HK-2 (cell line): ENCODE measurements around the gene ABI3BP.

Experiments used
- DNase-seq: peaks from one replicate; pipeline ENCODE4 v3.0.0-alpha.2; 2018; ENCODE audit not compliant: unreplicated experiment

The ABI3BP gene

GRCh38 chr3:100984308-100984707 is 8.9 kb downstream of the ABI3BP start:
- DNase-seq, result no peak

GRCh38 chr3:100982710-100983109 is 10.5 kb downstream of the ABI3BP start:
- DNase-seq, result no peak

- DNase-seq, result no peak
These were observed 11.9 kb downstream of the ABI3BP start for GRCh38 chr3:100981164-100981911.

- DNase-seq, result no peak
These were observed 15.1 kb downstream of the ABI3BP start for GRCh38 chr3:100978011-100978659.

- DNase-seq, result no peak
These were observed 16.6 kb downstream of the ABI3BP start for GRCh38 chr3:100976611-100977010.

GRCh38 chr3:100975714-100976113 is 17.5 kb downstream of the ABI3BP start:
- no peak for DNase-seq

GRCh38 chr3:100973594-100973993 is 19.6 kb downstream of the ABI3BP start:
- no peak for DNase-seq

- no peak for DNase-seq
These were observed 20.4 kb downstream of the ABI3BP start for GRCh38 chr3:100972867-100973266.

GRCh38 chr3:100972301-100972844 is 20.8 kb downstream of the ABI3BP start:
- no peak for DNase-seq

- DNase-seq, result no peak
These were observed 21.4 kb downstream of the ABI3BP start for GRCh38 chr3:100971798-100972197.

- DNase-seq, result no peak
These were observed 22.7 kb downstream of the ABI3BP start for GRCh38 chr3:100970477-100970990.

GRCh38 chr3:100968932-100969906 is 24.0 kb downstream of the ABI3BP start:
- DNase-seq, result no peak

GRCh38 chr3:100966807-100967206 is 26.4 kb downstream of the ABI3BP start:
- no peak for DNase-seq

GRCh38 chr3:100966049-100966491 is 27.2 kb downstream of the ABI3BP start:
- DNase-seq, result no peak

GRCh38 chr3:100963041-100963440 is 30.2 kb downstream of the ABI3BP start:
- DNase-seq, result no peak

- no peak for DNase-seq
These were observed 35.8 kb downstream of the ABI3BP start for GRCh38 chr3:100957261-100957986.

GRCh38 chr3:100956276-100956675 is 36.9 kb downstream of the ABI3BP start:
- no peak for DNase-seq

- DNase-seq, result no peak
These were observed 38.2 kb downstream of the ABI3BP start for GRCh38 chr3:100954990-100955389.

GRCh38 chr3:100954199-100954935 is 38.9 kb downstream of the ABI3BP start:
- no peak for DNase-seq

GRCh38 chr3:100953103-100953502 is 40.1 kb downstream of the ABI3BP start:
- no peak for DNase-seq
